Loucy (cell line): ENCODE measurements around the gene PIGN.

Experiments
- EZH2phosphoT487 ChIP-seq: fragments of 200-600 bp; IDR thresholded peaks from 2 replicates; pipeline ENCODE4 v1.6.1; 2018; ENCODE audit warnings: antibody characterized with exemption, mild to moderate bottlenecking, moderate library complexity, borderline replicate concordance
- TF ChIP-seq, protein P1 (sequence below): fragments of 200-600 bp; sonication (generic); conservative IDR thresholded peaks from 2 replicates; pipeline ENCODE4 v1.5.1; 2014; ENCODE audit warnings: mild to moderate bottlenecking, antibody characterized with exemption, low read length

DNA sequence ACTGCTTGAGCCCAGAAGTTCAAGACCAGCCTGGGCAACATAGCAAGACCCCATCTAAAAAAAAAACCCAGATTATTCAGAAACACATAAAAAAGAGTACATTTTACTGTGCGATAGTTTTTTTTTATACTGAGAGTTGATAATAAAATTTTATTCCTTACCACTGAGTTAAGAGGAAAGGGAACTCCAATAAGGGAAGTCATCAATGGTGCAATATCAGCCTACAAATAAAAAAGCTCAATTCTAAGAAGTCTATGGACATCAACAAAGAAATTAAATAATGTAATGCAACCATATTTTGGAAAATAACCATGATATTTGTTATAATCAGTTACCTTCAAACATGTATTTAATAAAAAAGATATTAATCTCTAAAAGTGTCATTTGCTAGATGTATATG, 46.6 kb downstream of the PIGN start:
- TF ChIP-seq, protein P1, sequence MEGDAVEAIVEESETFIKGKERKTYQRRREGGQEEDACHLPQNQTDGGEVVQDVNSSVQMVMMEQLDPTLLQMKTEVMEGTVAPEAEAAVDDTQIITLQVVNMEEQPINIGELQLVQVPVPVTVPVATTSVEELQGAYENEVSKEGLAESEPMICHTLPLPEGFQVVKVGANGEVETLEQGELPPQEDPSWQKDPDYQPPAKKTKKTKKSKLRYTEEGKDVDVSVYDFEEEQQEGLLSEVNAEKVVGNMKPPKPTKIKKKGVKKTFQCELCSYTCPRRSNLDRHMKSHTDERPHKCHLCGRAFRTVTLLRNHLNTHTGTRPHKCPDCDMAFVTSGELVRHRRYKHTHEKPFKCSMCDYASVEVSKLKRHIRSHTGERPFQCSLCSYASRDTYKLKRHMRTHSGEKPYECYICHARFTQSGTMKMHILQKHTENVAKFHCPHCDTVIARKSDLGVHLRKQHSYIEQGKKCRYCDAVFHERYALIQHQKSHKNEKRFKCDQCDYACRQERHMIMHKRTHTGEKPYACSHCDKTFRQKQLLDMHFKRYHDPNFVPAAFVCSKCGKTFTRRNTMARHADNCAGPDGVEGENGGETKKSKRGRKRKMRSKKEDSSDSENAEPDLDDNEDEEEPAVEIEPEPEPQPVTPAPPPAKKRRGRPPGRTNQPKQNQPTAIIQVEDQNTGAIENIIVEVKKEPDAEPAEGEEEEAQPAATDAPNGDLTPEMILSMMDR = no peak
- no peak for TF ChIP-seq EZH2phosphoT487
